HG03354 (cell line): Measurements from ENCODE around the gene RPLP2.

ENCODE experiments used
- ATAC-seq: cut with Tn5 transposase; IDR thresholded peaks from one replicate; pipeline ENCODE4 v1.9.1; 2021; ENCODE audit warnings: mild to moderate bottlenecking; ENCODE audit not compliant: unreplicated experiment, poor library complexity, severe bottlenecking

RPLP2 gene

GRCh38 chr11:809287-810039, at the start of gene RPLP2:
Gene RPLP2 (plus strand): TSS chr11:809967. CDS start chr11:810235, 268 bp downstream.
- ATAC-seq: peak; percentile 77

- ATAC-seq: no peak
Measured at GRCh38 chr11:760236-760635, 49.5 kb upstream of the RPLP2 start.

GRCh38 chr11:761526-762108, 48.1 kb upstream of the RPLP2 start:
- no peak for ATAC-seq

- no peak for ATAC-seq
Measured at GRCh38 chr11:762421-763072, 47.2 kb upstream of the RPLP2 start.

- ATAC-seq: no peak
Measured at GRCh38 chr11:763073-763463, 46.7 kb upstream of the RPLP2 start.

GRCh38 chr11:763549-764321, 46.0 kb upstream of the RPLP2 start:
- ATAC-seq: no peak

GRCh38 chr11:764322-765024, 45.3 kb upstream of the RPLP2 start:
- ATAC-seq: no peak

- ATAC-seq: no peak
Measured at GRCh38 chr11:765025-765801, 44.6 kb upstream of the RPLP2 start.

GRCh38 chr11:765802-766091, 44.0 kb upstream of the RPLP2 start:
- no peak for ATAC-seq

GRCh38 chr11:766106-766935, 43.4 kb upstream of the RPLP2 start:
- no peak for ATAC-seq

GRCh38 chr11:766936-767210, 42.9 kb upstream of the RPLP2 start:
- no peak for ATAC-seq

GRCh38 chr11:767238-767637, 42.5 kb upstream of the RPLP2 start:
- ATAC-seq: no peak

- ATAC-seq: no peak
Measured at GRCh38 chr11:769887-770641, 39.7 kb upstream of the RPLP2 start.

GRCh38 chr11:770642-771616, 38.8 kb upstream of the RPLP2 start:
- no peak for ATAC-seq

GRCh38 chr11:771617-772204, 38.1 kb upstream of the RPLP2 start:
- ATAC-seq: no peak
